ENCODE measurements around the gene GPRC5C.

DNA sequence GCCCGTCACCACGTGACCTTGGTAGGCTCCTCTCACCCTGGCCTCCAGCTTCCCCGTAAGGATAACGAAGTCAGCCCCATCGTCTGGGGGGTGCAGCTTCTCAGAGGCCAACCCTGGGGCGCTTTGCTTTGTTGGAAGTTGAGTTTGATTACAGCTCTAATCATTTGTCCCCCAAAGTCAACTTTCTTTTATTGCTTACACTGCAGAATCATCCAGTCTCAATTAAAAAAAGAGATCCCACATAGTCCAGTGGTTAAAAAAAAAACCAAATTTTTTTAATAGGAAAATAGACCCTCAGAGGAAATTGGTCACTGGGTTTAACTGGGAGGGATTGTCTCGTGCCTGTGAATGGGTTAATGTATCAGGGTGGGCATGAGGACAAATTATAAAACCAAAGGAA lies 7.8 kb upstream of the GPRC5C start:
- TF ChIP-seq, protein P1, sequence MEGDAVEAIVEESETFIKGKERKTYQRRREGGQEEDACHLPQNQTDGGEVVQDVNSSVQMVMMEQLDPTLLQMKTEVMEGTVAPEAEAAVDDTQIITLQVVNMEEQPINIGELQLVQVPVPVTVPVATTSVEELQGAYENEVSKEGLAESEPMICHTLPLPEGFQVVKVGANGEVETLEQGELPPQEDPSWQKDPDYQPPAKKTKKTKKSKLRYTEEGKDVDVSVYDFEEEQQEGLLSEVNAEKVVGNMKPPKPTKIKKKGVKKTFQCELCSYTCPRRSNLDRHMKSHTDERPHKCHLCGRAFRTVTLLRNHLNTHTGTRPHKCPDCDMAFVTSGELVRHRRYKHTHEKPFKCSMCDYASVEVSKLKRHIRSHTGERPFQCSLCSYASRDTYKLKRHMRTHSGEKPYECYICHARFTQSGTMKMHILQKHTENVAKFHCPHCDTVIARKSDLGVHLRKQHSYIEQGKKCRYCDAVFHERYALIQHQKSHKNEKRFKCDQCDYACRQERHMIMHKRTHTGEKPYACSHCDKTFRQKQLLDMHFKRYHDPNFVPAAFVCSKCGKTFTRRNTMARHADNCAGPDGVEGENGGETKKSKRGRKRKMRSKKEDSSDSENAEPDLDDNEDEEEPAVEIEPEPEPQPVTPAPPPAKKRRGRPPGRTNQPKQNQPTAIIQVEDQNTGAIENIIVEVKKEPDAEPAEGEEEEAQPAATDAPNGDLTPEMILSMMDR (IDR thresholded peaks at IDR 0.05): no peak
- TF ChIP-seq POLR2A (IDR thresholded peaks at IDR 0.05): no peak
- no peak for TF ChIP-seq POLR2AphosphoS5 (IDR thresholded peaks at IDR 0.05)
